Retina (tissue), 1 donor: ENCODE measurements around the gene CDX1.

Experiments used
- DNase-seq: peaks from one replicate; pipeline ENCODE4 v3.0.0-alpha.2; 2016

CDX1 gene

GRCh38 chr5:150166650-150167511, at the start of gene CDX1:
TSS of gene CDX1 (plus strand) at chr5:150166778. CDS start at chr5:150166877, 99 bp downstream.
- DNase-seq: no peak

- no peak for DNase-seq
Measured at GRCh38 chr5:150117945-150118560, 48.5 kb upstream of the CDX1 start.

- DNase-seq: no peak
Measured at GRCh38 chr5:150118561-150119229, 47.9 kb upstream of the CDX1 start.

GRCh38 chr5:150119421-150120061, 47.0 kb upstream of the CDX1 start:
- DNase-seq: no peak

GRCh38 chr5:150120062-150120441, 46.5 kb upstream of the CDX1 start:
- no peak for DNase-seq

GRCh38 chr5:150120617-150121447, 45.7 kb upstream of the CDX1 start:
- DNase-seq: no peak

GRCh38 chr5:150121448-150122157, 45.0 kb upstream of the CDX1 start:
- no peak for DNase-seq

GRCh38 chr5:150122158-150122510, 44.4 kb upstream of the CDX1 start:
- DNase-seq: no peak

GRCh38 chr5:150122536-150123481, 43.8 kb upstream of the CDX1 start:
- DNase-seq: no peak

GRCh38 chr5:150123542-150123941, 43.0 kb upstream of the CDX1 start:
- no peak for DNase-seq

- DNase-seq: no peak
Measured at GRCh38 chr5:150124111-150124557, 42.4 kb upstream of the CDX1 start.

- no peak for DNase-seq
Measured at GRCh38 chr5:150124596-150124995, 42.0 kb upstream of the CDX1 start.

GRCh38 chr5:150125334-150125733, 41.2 kb upstream of the CDX1 start:
- no peak for DNase-seq

- DNase-seq: no peak
Measured at GRCh38 chr5:150126199-150126920, 40.2 kb upstream of the CDX1 start.

GRCh38 chr5:150126921-150127265, 39.7 kb upstream of the CDX1 start:
- no peak for DNase-seq

- DNase-seq: no peak
Measured at GRCh38 chr5:150129454-150129812, 37.1 kb upstream of the CDX1 start.

- peak; percentile 79 for DNase-seq
Measured at GRCh38 chr5:150129813-150130492, 36.6 kb upstream of the CDX1 start.

GRCh38 chr5:150130493-150130922, 36.1 kb upstream of the CDX1 start:
- no peak for DNase-seq

GRCh38 chr5:150131461-150131860, 35.1 kb upstream of the CDX1 start:
- no peak for DNase-seq
